Measurements from ENCODE around the gene FRMD4A. TPM values are rescaled to one million over a fixed set of nuclear protein-coding genes. Genes with fewer than 3 reads are reported as not detected.

FRMD4A gene
- total RNA-seq, 2 donors from 2014 or later = 55.9 to 81.0 TPM

DNA sequence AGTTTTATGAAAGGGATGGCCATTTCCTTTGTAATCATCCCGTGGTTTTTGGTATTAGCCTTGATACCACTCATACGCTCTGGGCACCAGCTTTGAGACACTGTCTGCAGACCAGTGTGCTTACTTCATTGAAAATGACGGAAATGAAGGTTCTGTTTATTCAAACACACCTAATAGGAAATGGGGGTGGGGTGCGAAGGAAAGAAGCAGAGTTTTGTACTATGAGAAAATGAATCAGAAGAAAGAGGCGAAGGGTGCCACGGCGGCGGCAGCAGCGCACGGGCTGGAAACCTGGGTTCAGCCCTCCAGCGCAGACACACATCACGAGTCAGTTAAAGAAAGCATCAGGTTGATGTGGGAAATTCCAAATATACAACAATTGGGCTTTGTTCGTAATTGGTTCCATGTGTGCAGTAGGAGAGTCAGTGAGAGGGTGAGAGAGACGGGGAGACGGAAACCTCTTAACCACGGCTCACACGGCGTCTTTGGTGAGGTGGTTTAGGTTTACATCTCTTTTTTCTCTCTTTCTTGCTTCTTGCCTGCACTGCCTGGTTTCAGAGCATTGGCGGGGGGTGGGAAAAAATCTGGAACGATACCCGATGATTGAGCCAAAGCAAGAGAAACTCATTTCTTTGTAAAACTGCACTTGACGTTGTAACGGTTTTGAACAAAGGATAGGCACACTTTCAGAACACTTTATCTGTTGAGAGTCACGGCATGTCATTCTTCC is 321.2 kb downstream of the FRMD4A start:
- Histone ChIP-seq H3K36me3 (no peaks in the 10 kb centered on the region), H3K4me3 (peak overlapping the region; percentile 68), H3K9me3 (no peaks in the 10 kb centered on the region), H3K4me1 (ENCODE audit: control insufficient read depth in 1 of 2, low read depth in 2 of 2) (peaks cover 4 to 25% of the 10 kb centered on the region in 2 donors), H3K27ac (peak overlapping the region in 1 of 2 donors; percentile 32), H3K27me3 (replicated peaks; ENCODE audit: insufficient read depth) (no peaks in the 10 kb centered on the region)
- DNase-seq (ENCODE audit: low spot score) (no peak), ATAC-seq (ENCODE audit: insufficient number of reproducible peaks, low FRiP score, low read depth) (no peak)
- TF ChIP-seq CTCF (IDR thresholded peaks at IDR 0.05) = no peak

GRCh38 chr10:14008740-14009080 is 322.0 kb downstream of the FRMD4A start:
- H3K36me3 ChIP-seq = no peaks in the 10 kb centered on the region
- peaks cover 4 to 25% of the 10 kb centered on the region in 2 donors for H3K4me1 ChIP-seq (ENCODE audit: control insufficient read depth in 1 of 2, low read depth in 2 of 2)
- DNase-seq (ENCODE audit: low spot score) = no peak
- peak overlapping the region; percentile 68 for H3K4me3 ChIP-seq
- no peaks in the 10 kb centered on the region for H3K9me3 ChIP-seq
- H3K27ac ChIP-seq = no peak overlapping the region
- TF ChIP-seq CTCF (IDR thresholded peaks at IDR 0.05) = no peak
- ATAC-seq (ENCODE audit: insufficient number of reproducible peaks, low FRiP score, low read depth) = no peak
- no peaks in the 10 kb centered on the region for H3K27me3 ChIP-seq (replicated peaks; ENCODE audit: insufficient read depth)

GRCh38 chr10:14004536-14004935 is 326.2 kb downstream of the FRMD4A start:
- Histone ChIP-seq H3K27me3 (replicated peaks; ENCODE audit: insufficient read depth) (no peaks in the 10 kb centered on the region), H3K27ac (no peak overlapping the region), H3K4me3 (no peak overlapping the region), H3K36me3 (no peaks in the 10 kb centered on the region), H3K4me1 (ENCODE audit: control insufficient read depth in 1 of 2, low read depth in 2 of 2) (peaks cover 0 to 20% of the 10 kb centered on the region in 2 donors), H3K9me3 (no peaks in the 10 kb centered on the region)
- no peak for TF ChIP-seq CTCF (IDR thresholded peaks at IDR 0.05)
- ATAC-seq (ENCODE audit: insufficient number of reproducible peaks, low FRiP score, low read depth) = no peak
- DNase-seq (ENCODE audit: low spot score) = no peak

DNA sequence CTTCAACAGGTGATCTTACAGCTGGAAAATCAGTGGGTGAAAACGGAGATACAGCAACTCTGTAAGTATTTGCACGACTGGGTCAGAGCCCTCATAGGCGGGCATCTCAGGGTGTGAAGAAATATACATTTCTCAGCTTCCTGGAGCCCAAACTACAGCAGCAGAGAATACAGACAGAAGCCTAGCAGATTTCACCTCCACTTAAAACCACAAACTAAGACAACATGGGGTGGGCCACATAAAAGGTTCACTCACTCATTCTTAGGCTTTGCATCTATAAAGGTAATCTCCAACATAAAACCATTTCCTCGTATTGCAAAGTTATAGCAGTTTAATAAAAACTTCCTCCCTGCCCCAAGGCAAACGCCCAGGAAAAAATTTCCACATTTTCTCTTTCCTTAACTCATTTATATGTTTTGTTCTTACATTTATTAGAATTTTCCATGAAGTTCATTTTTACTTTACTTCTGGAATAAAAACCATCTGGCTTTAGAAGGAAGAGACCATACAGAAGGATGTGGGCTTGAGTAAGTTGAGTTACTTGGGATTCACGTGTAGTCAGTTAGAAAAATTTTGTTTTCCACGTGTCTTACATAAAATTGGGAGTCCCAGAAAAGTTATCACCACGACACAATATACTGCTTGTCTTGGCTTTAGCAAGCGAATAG is 327.1 kb downstream of the FRMD4A start:
- ATAC-seq (ENCODE audit: insufficient number of reproducible peaks, low FRiP score, low read depth) (no peak), DNase-seq (ENCODE audit: low spot score) (no peak)
- H3K27me3 ChIP-seq (replicated peaks; ENCODE audit: insufficient read depth) = no peaks in the 10 kb centered on the region
- peaks cover 0 to 16% of the 10 kb centered on the region in 2 donors for H3K4me1 ChIP-seq (ENCODE audit: control insufficient read depth in 1 of 2, low read depth in 2 of 2)
- no peak for TF ChIP-seq CTCF (IDR thresholded peaks at IDR 0.05)
- no peaks in the 10 kb centered on the region for H3K36me3 ChIP-seq
- H3K9me3 ChIP-seq = no peaks in the 10 kb centered on the region
- H3K27ac ChIP-seq = no peak overlapping the region
- no peak overlapping the region for H3K4me3 ChIP-seq

DNA sequence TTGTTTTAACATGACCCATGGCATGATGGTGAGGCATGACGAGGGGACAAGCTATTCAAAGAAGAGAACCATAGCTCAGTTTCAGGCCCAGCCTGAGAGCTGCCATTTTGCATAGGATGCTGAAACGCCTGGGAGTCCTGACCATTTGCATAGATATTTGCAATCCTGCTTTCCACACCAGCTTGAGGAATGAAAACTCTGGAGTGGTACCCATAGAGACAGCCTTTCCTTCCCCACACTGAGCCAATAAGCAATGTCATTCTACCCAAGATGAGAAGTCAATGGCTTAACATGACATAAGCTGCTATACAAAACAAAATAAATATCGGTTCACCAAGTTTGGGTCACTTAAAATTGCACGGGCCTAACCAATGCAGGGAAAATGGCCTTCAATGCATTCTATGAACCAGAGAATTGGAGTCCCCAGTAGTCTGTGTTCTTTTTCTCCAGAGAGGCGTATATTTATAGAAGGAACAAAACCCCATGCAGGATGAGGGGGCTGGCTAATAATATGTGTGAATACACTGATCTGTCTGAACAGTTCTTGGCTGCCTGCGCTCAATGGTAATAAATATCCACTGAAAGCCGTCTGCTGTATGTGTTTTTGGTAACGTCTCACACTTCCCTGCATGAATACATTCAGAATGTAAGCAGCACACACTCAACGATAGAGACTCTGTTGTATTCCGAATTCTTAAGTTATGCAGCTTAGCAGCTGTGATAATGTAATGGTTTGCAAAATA is 329.3 kb downstream of the FRMD4A start:
- Histone ChIP-seq H3K4me3 (no peak overlapping the region), H3K36me3 (no peaks in the 10 kb centered on the region), H3K27me3 (replicated peaks; ENCODE audit: insufficient read depth) (no peaks in the 10 kb centered on the region), H3K9me3 (no peaks in the 10 kb centered on the region), H3K4me1 (ENCODE audit: control insufficient read depth in 1 of 2, low read depth in 2 of 2) (peaks cover 0 to 13% of the 10 kb centered on the region in 2 donors), H3K27ac (no peak overlapping the region)
- no peak for DNase-seq (ENCODE audit: low spot score)
- no peak for ATAC-seq (ENCODE audit: insufficient number of reproducible peaks, low FRiP score, low read depth)
- TF ChIP-seq CTCF (IDR thresholded peaks at IDR 0.05) = no peak
